Panc1 (cell line): Measurements from ENCODE around the gene GDF15. TPM values are rescaled to one million over a fixed set of nuclear protein-coding genes. Genes with fewer than 3 reads are reported as not detected.

Source experiments
- ATAC-seq: fragments of 200-7000 bp; cut with Tn5 transposase; 2 replicates; pipeline ENCODE4 v1.9.1; 2020; ENCODE audit warnings: mild to moderate bottlenecking, moderate library complexity
- BruUV-seq: library from RNA; stranded (reverse); fragments of 400-500 nt; replicated peaks from 2 replicates; lab custom pipeline; 2021; lab: Mats Ljungman, UMichigan
- CTCF ChIA-PET: fragments of 300-600 bp; sonication (Branson Sonifier 250); formaldehyde crosslinking; loops from one replicate; lab custom pipeline; 2022; ENCODE audit warnings: antibody characterized with exemption; lab: Charles Lee
- POLR2A ChIA-PET: fragments of 300-600 bp; sonication (Branson Sonifier 250); formaldehyde crosslinking; loops from one replicate; lab custom pipeline; 2022; ENCODE audit warnings: antibody characterized with exemption; lab: Charles Lee
- DNase-seq: peaks from one replicate; pipeline ENCODE4 v3.0.0-alpha.2; 2010; ENCODE audit warnings: low read depth, low spot score
- H3K27ac ChIP-seq: 2 replicates; pipeline ENCODE4 v1.5.1; 2011; ENCODE audit warnings: mild to moderate bottlenecking, low read length, inconsistent platforms
- H3K27me3 ChIP-seq: fragments of 200-500 bp; sonication (Bioruptor generic); 2 replicates; pipeline ENCODE4 v1.6.0; 2014; ENCODE audit warnings: low read length, inconsistent platforms; ENCODE audit not compliant: control insufficient read depth, insufficient read depth
- H3K36me3 ChIP-seq: fragments of 200-500 bp; sonication (Bioruptor generic); 2 replicates; pipeline ENCODE4 v1.5.1; 2014; ENCODE audit warnings: inconsistent platforms, mild to moderate bottlenecking, low read length, moderate library complexity; ENCODE audit not compliant: control insufficient read depth, insufficient read depth
- H3K4me1 ChIP-seq: 2 replicates; pipeline ENCODE4 v1.5.1; 2011; ENCODE audit warnings: inconsistent platforms, mild to moderate bottlenecking, low read length, moderate library complexity; ENCODE audit not compliant: control insufficient read depth, insufficient read depth
- H3K4me3 ChIP-seq, 2 experiments: 2 replicates each; pipeline ENCODE4 v1.5.1; 2011 to 2012; ENCODE audit warnings: low read depth in 2 of 2, low read length in 2 of 2, mild to moderate bottlenecking in 2 of 2, inconsistent platforms in 1 of 2, moderate library complexity in 1 of 2
- H3K9me3 ChIP-seq: fragments of 200-500 bp; sonication (Bioruptor generic); 2 replicates; pipeline ENCODE4 v1.5.1; 2014; ENCODE audit warnings: low read depth, mild to moderate bottlenecking, inconsistent platforms, low read length, moderate library complexity; ENCODE audit not compliant: control insufficient read depth, insufficient read depth
- CTCF ChIP-seq: fragments of 450-650 bp; IDR thresholded peaks from 2 replicates; pipeline ENCODE4 v1.5.1; 2017; ENCODE audit warnings: mild to moderate bottlenecking
- POLR2AphosphoS5 ChIP-seq: IDR thresholded peaks from 2 replicates; pipeline ENCODE4 v1.6.1; 2012; ENCODE audit warnings: mild to moderate bottlenecking, low read depth, low read length, moderate library complexity
- REST ChIP-seq, 2 experiments: IDR thresholded peaks; 2 replicates each; pipeline ENCODE4 v1.6.1; 2011 to 2012; ENCODE audit warnings: low read depth in 2 of 2, control low read depth in 1 of 2, low read length in 1 of 2, mild to moderate bottlenecking in 1 of 2, moderate library complexity in 1 of 2; ENCODE audit not compliant: insufficient read depth in 1 of 2
- SIN3A ChIP-seq: IDR thresholded peaks from 2 replicates; pipeline ENCODE4 v1.6.1; 2012; ENCODE audit warnings: low read depth, mild to moderate bottlenecking, low read length, moderate library complexity, borderline replicate concordance; ENCODE audit not compliant: insufficient read depth
- TCF7L2 ChIP-seq: IDR thresholded peaks from 2 replicates; pipeline ENCODE4 v1.6.1; 2011; ENCODE audit warnings: mild to moderate bottlenecking, low read depth, low read length, inconsistent platforms
- in situ Hi-C: cut with HindIII; loops from 2 replicates; pipeline ENCODE4 v1.10.0; 2016; ENCODE audit warnings: low sequenced_read_pairs, low pct_unique_long_range_greater_than_20kb
- intact Hi-C: fragments of 100-400 bp; cut with micrococcal nuclease; formaldehyde crosslinking; loops from one replicate; pipeline ENCODE4 v1.10.0; 2022; ENCODE audit not compliant: unreplicated experiment
- total RNA-seq: library from RNA; stranded (reverse); gene quantifications from one replicate; pipeline ENCODE4 v1.2.1, GENCODE V29; 2021; ENCODE audit not compliant: unreplicated experiment

Gene GDF15
- total RNA-seq, 1 experiment from 2014 or later = 335 TPM

GRCh38 chr19:18430417-18431144 is 44.6 kb downstream of the GDF15 start:
- in situ Hi-C loops = no loop called here
- BruUV-seq = no TSS peak
- Histone ChIP-seq H3K27me3 (no peaks in the 10 kb centered on the region), H3K4me1 (peaks cover 47% of the 10 kb centered on the region), H3K36me3 (no peaks in the 10 kb centered on the region), H3K9me3 (no peaks in the 10 kb centered on the region), H3K4me3 (no peak overlapping the region), H3K27ac (peak overlapping the region; percentile 70; the same call in 1 of the 2 replicates)
- ChIA-PET CTCF (no interaction called here), POLR2A (no interaction called here)
- ATAC-seq (no peak), DNase-seq (no peak)
- TF ChIP-seq TCF7L2 = no peak
- no peak for TF ChIP-seq SIN3A
- TF ChIP-seq REST (IDR thresholded peaks at IDR 0.05; ENCODE audit: insufficient read depth in 1 of 2, low read depth in 2 of 2, low read length in 1 of 2) = no peak
- TF ChIP-seq POLR2AphosphoS5 = no peak
- no peak for TF ChIP-seq CTCF
- intact Hi-C loops = no loop called here

GRCh38 chr19:18431351-18432197 is 45.6 kb downstream of the GDF15 start:
- ATAC-seq (0 out of 2 replicates have a peak, but pooled peaks have one; percentile 2), DNase-seq (no peak)
- Histone ChIP-seq H3K27me3 (no peaks in the 10 kb centered on the region), H3K27ac (peak overlapping the region; percentile 57; the same call in 1 of the 2 replicates), H3K9me3 (no peaks in the 10 kb centered on the region), H3K4me3 (no peak overlapping the region), H3K36me3 (no peaks in the 10 kb centered on the region), H3K4me1 (peaks cover 40% of the 10 kb centered on the region)
- BruUV-seq = no TSS peak
- intact Hi-C loops = no loop called here
- in situ Hi-C loops = no loop called here
- POLR2A ChIA-PET = no interaction called here
- TF ChIP-seq POLR2AphosphoS5 = peak; percentile 22; the same call in 1 of the 2 replicates
- no peak for TF ChIP-seq REST (IDR thresholded peaks at IDR 0.05; ENCODE audit: insufficient read depth in 1 of 2, low read depth in 2 of 2, low read length in 1 of 2)
- CTCF ChIA-PET = no interaction called here
